Epithelial cell of prostate (primary cell): Measurements from ENCODE around the gene DDX39A.
"Not testable (repeated sequence)": the region's sequence is repeated elsewhere in the genome, so short reads cannot be mapped to it uniquely, and the experiment has no call there.

Source experiments
- DNase-seq: peaks from one replicate; pipeline ENCODE4 v3.0.0-alpha.2; 2011; ENCODE audit warnings: low read depth, low spot score
- H3K27ac ChIP-seq: fragments of 450-650 bp; 2 replicates; pipeline ENCODE4 v1.5.1; 2017; ENCODE audit warnings: mild to moderate bottlenecking

The DDX39A gene

DNA sequence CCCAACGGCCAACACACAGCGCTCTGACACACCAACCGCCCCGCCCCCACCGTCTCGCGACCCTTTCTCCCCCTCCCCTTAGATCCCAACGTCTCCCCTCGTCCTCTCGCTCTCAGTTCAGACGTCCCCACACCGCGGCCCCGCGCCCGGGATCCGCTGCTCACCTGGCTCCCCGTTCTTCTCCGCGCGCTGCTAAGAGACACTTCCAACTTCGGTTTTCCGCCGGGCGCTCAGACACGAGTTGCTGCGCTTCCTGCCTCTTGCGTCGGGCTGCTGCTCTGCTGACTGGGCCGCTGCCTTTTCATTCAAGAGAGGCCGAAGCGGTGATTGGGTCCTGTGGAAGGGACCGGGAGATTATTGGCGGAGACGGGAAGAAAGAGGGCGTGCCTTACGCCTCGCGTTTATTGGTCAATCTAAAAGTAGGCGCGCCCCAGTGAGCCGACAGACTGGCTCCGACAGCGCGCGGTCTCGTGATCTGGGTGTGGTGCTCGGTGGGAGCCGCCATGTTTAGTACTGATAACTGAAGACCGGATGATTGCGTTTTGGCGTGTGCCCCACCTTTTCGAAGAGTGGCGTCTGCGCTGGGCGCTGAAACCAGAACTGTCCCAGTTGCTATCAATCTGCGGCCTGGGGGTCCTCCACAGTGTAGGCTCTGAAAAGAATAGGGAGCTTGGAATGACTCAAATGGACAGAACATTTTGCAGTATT lies at the start of gene DDX39A:
DDX39A (minus strand) TSS at position 236 of the 708 bp plus-strand sequence. CDS start 6,121 bp downstream, outside the sequence.
- peak within 1 kb of the TSS; percentile 83 for H3K27ac ChIP-seq
- DNase-seq: peak; percentile 98

- DNase-seq: no peak
- H3K27ac ChIP-seq: no peak overlapping the region
Measured at GRCh38 chr19:14467816-14468215, 48.7 kb upstream of the DDX39A start.

DNA sequence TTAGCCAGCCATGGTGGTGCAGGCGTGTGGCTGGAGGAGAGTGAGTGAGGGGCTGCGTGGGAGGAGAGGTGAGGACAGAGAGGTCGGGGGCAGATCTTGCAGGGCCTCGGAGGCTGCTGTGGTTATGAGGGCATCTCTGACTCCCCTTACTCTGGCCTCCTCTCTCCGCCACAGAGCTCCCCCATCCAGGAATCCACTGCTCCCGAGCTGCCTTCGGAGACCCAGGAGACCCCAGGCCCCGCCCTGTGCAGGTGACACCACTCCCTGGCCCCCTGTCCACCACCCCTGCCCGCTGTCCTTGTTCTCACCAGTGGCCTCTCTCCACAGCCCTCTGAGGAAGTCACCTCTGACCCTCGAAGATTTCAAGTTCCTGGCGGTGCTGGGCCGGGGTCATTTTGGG lies 48.2 kb upstream of the DDX39A start:
- DNase-seq: no peak

GRCh38 chr19:14463747-14464146 lies 44.6 kb upstream of the DDX39A start:
- H3K27ac ChIP-seq: no peak overlapping the region

More for the DNA sequence above, 48.2 kb upstream of the DDX39A start:
- no peak overlapping the region for H3K27ac ChIP-seq

DNA sequence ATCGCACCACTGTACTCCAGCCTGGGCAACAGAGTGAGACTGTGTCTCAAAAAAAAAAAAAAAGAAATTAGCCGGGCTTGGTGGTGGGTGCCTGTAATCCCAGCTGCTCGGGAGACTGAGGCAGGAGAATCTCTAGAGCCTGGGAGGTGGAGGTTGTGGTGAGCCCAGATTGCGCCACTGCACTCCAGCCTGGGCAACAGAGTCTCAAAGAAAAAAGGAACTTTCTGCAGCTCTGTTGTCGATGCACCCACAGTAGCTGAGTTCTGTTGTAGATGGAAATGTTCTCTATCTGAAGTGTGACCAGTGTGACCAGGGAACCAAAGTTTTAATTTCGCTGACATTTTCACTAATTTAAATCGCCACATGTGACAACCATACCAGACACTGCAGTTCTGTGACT lies 43.3 kb upstream of the DDX39A start:
- DNase-seq, H3K27ac ChIP-seq: not testable (repeated sequence)

More at GRCh38 chr19:14463747-14464146, 44.6 kb upstream of the DDX39A start:
- no peak for DNase-seq

- no peak for DNase-seq
- no peak overlapping the region for H3K27ac ChIP-seq
Measured at GRCh38 chr19:14460935-14461334, 41.8 kb upstream of the DDX39A start.

DNA sequence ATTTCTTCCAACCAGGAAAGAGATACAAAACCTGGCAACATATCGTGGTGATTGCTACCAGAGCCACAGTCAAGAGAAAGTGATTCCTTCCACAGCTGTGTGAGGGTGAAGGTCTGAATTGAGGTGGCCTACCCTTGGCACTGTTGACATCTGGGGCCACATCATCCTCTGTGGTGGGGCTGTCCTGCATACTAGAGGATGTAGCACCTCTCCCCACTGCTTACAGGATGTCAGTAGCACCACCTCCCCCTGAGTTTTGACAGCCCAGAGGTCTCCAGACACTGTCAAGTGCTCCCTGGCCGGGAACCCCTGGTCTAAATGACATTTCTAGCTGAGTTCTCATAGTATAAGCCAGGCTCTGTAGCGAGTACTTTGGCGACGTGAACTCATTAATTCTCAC lies 40.6 kb upstream of the DDX39A start:
- no peak for DNase-seq
- no peak overlapping the region for H3K27ac ChIP-seq

DNA sequence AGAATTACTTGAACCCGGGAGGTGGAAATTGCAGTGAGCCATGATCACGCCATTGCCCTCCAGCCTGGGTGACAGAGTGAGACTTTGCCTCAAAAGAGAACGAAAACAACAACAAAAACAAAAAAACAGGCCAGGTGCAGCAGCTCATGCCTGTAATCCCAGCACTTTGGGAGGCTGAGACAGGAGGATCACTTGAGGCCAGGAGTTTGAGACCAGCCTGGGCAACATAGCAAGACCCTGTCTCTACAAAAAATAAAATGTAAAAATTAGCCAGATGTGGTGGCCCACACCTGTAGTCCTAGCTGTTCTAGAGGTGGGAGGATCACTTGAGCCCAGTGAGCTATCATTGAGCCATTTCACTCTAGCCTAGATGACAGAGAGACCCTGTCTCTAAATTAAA lies 33.2 kb upstream of the DDX39A start:
- not testable (repeated sequence) for H3K27ac ChIP-seq, DNase-seq

DNA sequence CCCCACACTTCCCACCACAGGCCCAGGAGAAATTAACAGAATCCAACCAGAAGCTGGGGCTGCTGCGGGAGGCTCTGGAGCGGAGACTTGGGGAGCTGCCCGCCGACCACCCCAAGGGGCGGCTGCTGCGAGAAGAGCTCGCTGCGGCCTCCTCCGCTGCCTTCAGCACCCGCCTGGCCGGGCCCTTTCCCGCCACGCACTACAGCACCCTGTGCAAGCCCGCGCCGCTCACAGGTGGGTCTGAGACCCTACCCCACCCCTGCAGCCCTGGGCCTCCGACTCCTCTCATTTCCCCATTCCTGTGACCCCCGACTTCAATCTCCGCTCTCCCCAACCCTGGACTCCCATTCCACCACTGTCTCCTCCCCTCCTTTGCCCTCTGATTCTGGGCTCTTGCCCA lies 31.7 kb upstream of the DDX39A start:
- H3K27ac ChIP-seq: no peak overlapping the region
- DNase-seq: no peak

DNA sequence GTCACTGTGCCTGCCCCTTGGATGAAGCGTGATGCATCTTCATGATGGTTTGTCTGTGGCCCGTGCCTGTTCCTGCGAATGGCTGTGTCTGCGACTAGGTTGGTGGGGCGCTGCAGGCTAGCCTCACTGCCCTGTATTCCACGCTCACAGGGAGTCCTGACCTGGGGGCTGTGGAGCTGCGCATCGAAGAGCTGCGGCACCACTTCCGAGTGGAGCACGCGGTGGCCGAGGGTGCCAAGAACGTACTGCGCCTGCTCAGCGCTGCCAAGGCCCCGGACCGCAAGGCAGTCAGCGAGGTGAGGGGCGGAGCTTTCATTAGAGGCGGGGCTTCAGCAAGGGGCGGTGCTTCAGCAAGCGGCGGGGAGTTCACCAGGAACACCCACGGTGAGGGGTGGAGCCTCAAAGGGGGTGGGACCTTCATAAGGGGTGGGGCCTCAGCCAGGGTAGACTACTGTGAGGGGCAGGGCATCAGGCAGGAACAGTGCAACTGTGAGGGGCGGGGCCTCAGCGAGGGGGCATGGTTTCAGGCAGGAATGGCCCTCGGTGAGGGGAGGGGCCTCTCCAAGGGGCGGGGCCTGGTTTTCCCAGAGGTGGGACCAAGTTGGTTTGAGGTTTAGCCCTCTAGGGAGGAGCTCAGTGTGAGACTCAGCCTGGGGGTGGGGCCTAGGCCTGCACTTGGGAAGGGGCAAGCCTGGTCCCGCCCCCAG lies 31.2 kb upstream of the DDX39A start:
- DNase-seq: no peak
- H3K27ac ChIP-seq: no peak overlapping the region

DNA sequence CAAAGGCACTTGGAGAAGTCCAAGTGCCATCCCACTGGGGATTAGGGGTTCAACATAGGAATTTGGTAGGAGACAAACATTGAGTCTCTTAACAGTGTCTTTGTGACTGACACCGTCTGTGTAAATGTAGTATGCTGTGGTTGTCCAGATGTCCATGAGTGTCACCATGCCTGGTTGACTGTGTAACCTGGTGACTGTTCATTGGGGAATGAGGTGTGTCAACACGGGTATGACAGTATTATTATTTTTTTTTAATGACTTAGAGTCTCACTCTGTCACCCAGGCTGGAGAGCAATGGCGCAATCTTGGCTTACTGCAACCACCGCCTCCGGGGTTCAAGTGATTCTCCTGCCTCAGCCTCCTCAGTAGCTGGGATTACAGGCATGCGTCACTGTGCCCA lies 30.2 kb upstream of the DDX39A start:
- peak overlapping the region; percentile 57 for H3K27ac ChIP-seq
- peak; percentile 26 for DNase-seq

GRCh38 chr19:14446336-14447036 lies 27.3 kb upstream of the DDX39A start:
- DNase-seq: no peak
- H3K27ac ChIP-seq: no peak overlapping the region

GRCh38 chr19:14443632-14444216 lies 24.6 kb upstream of the DDX39A start:
- DNase-seq: no peak
- no peak overlapping the region for H3K27ac ChIP-seq

GRCh38 chr19:14442891-14443631 lies 23.9 kb upstream of the DDX39A start:
- no peak overlapping the region for H3K27ac ChIP-seq
- DNase-seq: no peak

DNA sequence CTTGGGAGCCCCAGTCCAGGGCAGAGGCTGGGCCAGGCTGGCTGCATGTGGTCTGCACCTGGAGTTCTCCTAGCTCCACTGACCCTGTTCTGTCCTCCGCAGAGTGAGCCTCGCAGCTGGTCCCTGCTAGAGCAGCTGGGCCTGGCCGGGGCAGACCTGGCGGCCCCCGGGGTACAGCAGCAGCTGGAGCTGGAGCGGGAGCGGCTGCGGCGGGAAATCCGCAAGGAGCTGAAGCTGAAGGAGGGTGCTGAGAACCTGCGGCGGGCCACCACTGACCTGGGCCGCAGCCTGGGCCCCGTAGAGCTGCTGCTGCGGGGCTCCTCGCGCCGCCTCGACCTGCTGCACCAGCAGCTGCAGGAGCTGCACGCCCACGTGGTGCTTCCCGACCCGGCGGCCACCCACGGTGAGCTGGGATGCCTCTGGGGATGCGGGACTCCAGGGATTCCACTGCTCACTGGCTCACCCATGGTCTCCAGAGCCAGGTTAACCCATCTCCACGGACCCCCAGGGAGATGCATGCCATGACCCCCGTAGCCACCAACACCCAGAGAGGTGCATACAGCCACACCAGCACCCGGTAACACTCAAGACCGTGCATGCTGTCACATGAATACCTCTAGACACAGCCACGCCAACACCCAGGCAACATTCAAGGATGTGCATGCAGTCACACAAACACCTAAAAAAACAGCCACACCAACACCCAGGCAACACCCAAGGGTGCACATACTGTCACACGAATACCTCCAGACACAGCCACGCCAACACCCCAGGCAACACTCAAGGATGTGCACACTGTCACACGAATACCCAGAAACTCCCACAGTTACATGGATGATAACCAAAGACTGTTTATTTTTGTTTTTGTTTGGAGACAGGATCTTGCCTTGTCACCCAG lies 22.1 kb upstream of the DDX39A start:
- H3K27ac ChIP-seq: no peak overlapping the region
- no peak for DNase-seq

GRCh38 chr19:14440049-14440448 lies 20.9 kb upstream of the DDX39A start:
- H3K27ac ChIP-seq: no peak overlapping the region
- DNase-seq: no peak

DNA sequence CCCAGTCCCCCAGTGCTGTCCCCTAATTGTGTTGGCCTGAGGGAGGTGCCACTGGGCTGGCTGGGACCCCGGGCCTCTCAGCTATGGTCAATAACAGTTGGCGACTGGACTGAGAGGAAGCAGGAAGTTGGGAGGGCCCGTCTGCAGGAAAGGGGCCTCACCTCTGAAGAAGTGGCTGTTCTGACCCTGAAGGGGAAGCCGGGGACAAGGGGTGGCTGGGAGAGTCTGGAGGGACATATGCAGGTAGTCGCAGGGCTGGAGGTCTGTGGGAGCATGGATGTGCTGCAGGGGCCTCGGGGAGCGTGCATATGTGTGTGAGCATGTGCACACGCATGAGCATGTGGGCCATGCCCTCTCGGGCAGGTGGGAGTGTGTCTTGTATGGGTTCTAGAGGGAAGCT lies 19.9 kb upstream of the DDX39A start:
- H3K27ac ChIP-seq: no peak overlapping the region
- DNase-seq: no peak

DNA sequence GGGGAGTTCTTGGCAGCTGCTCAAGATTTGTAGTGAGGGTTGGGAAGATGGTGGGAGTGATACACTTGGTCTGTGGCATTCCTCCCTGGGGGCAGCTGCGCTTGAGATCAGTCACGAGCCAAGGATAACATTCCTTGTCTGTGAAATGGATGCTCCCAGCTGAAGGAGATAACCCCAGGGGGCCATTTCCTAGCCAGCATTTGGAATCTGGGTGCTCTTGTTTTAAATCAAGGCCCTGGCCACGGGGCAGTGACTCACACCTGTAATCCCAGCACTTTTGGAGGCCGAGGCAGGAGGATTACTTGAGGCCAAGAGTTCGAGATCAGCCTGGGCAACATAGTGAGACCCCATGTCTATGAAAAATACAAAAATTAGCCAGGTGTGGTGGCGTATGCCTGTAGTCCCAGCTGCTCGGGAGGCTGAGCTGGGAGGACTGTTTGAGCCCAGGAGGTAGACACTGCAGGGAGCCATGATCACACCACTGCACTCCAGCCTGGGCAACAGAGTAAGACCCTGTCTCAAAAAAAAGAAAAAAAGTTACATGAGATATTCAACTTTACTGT lies 18.5 kb upstream of the DDX39A start:
- no peak overlapping the region for H3K27ac ChIP-seq
- DNase-seq: no peak
